Upper lobe of right lung (tissue), 1 donor: ENCODE data around the gene CBLN1. TPM values are rescaled to one million over a fixed set of nuclear protein-coding genes. Genes with fewer than 3 reads are reported as not detected.

ENCODE experiments used
- ATAC-seq: fragments of 200-7000 bp; cut with Tn5 transposase; one replicate; pipeline ENCODE4 v1.9.1; 2020; ENCODE audit warnings: mild to moderate bottlenecking, moderate library complexity
- DNase-seq: peaks from one replicate; pipeline ENCODE4 v3.0.0-alpha.2; 2020
- H3K27ac ChIP-seq: fragments of 200-600 bp; one replicate; pipeline ENCODE4 v1.8.0; 2022
- H3K27me3 ChIP-seq: fragments of 200-600 bp; one replicate; pipeline ENCODE4 v1.8.0; 2022; ENCODE audit warnings: mild to moderate bottlenecking
- H3K36me3 ChIP-seq: fragments of 200-600 bp; one replicate; pipeline ENCODE4 v1.8.0; 2022
- H3K4me1 ChIP-seq: fragments of 200-600 bp; one replicate; pipeline ENCODE4 v1.8.0; 2022
- H3K4me3 ChIP-seq: fragments of 200-600 bp; one replicate; pipeline ENCODE4 v1.8.0; 2022; ENCODE audit warnings: mild to moderate bottlenecking
- H3K9me3 ChIP-seq: fragments of 200-600 bp; one replicate; pipeline ENCODE4 v1.8.0; 2022
- intact Hi-C: fragments of 100-400 bp; cut with DNase I; formaldehyde crosslinking; loops from one replicate; pipeline ENCODE4 v1.11.0; 2022
- total RNA-seq: library from RNA; stranded (reverse); fragmentation: NEBNext Ultra II Directional; extraction: Animal tissue kit (Norgen Biotek cat#: 25700); gene quantifications from one replicate; pipeline ENCODE4 v1.2.1, GENCODE V29; 2021
- TF ChIP-seq, protein P1 (sequence below): fragments of 200-600 bp; IDR thresholded peaks from one replicate; pipeline ENCODE4 v1.8.0; 2022; ENCODE audit warnings: antibody characterized with exemption
- donor health status: DM: no; HTN: yes; CAD: no; lungs with severe emphysema.

CBLN1 gene
- total RNA-seq, 1 donor from 2014 or later, result 0.29 TPM

DNA sequence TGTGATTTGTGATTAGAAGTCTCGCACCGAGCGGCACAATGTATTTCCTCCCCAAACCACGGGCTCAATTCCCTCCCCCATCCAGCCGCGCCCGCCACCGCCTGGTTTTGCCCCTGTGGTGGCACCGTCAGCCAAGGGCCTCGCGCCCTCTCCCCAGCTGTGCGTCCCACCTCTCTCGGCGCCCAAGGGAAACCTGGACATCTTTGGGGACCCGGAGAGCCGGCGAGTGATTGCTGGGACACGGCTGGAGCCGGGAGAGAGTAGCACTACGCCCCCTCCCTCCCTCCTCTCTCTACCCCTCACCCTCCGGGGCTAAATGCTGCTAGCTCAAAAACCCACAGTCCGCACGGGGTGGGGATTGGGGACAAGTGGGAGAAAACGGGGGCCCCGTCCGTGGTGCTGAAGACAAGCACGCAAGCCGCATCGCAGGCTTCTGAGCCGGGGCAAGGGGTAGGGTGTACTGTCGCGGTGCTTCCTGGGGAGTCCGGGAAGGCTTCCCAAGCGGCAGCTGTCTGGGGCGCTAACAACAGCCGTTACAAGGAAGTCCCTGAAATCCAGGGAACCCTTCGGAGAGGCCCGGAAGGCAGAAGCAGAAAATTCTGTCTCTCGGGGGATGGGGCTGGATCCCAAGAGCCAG is 1.4 kb downstream of the CBLN1 start:
- ATAC-seq (no peak), DNase-seq (no peak)
- Histone ChIP-seq H3K4me3 (no peak overlapping the region), H3K4me1 (peaks cover 6% of the 10 kb centered on the region), H3K27me3 (peaks cover 93% of the 10 kb centered on the region), H3K27ac (no peak overlapping the region), H3K36me3 (no peaks in the 10 kb centered on the region), H3K9me3 (no peaks in the 10 kb centered on the region)
- intact Hi-C loops, result no loop called here
- TF ChIP-seq, protein P1, sequence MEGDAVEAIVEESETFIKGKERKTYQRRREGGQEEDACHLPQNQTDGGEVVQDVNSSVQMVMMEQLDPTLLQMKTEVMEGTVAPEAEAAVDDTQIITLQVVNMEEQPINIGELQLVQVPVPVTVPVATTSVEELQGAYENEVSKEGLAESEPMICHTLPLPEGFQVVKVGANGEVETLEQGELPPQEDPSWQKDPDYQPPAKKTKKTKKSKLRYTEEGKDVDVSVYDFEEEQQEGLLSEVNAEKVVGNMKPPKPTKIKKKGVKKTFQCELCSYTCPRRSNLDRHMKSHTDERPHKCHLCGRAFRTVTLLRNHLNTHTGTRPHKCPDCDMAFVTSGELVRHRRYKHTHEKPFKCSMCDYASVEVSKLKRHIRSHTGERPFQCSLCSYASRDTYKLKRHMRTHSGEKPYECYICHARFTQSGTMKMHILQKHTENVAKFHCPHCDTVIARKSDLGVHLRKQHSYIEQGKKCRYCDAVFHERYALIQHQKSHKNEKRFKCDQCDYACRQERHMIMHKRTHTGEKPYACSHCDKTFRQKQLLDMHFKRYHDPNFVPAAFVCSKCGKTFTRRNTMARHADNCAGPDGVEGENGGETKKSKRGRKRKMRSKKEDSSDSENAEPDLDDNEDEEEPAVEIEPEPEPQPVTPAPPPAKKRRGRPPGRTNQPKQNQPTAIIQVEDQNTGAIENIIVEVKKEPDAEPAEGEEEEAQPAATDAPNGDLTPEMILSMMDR, result no peak

GRCh38 chr16:49278944-49279725 is 2.5 kb downstream of the CBLN1 start:
- Histone ChIP-seq H3K4me3 (no peak overlapping the region), H3K27me3 (peaks cover 93% of the 10 kb centered on the region), H3K27ac (no peak overlapping the region), H3K9me3 (no peaks in the 10 kb centered on the region), H3K36me3 (no peaks in the 10 kb centered on the region), H3K4me1 (peaks cover 6% of the 10 kb centered on the region)
- DNase-seq, result no peak
- TF ChIP-seq, protein P1, result no peak
- no peak for ATAC-seq
- intact Hi-C loops, result no loop called here

DNA sequence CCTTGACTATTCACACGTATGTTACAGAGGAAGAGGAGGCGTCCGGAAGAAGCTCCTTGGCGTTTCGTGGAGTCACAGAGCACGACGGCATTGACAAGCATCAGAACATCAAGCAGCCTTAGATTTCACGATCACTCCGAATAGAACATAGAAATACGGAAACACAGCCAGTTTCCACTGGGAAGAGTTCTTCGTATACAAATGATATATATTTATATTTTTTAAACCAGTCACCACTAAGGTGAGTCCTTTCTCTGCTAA is 3.1 kb downstream of the CBLN1 start:
- no peaks in the 10 kb centered on the region for H3K36me3 ChIP-seq
- H3K4me1 ChIP-seq, result peaks cover 6% of the 10 kb centered on the region
- no peak overlapping the region for H3K27ac ChIP-seq
- intact Hi-C loops, result no loop called here
- peaks cover 91% of the 10 kb centered on the region for H3K27me3 ChIP-seq
- H3K9me3 ChIP-seq, result no peaks in the 10 kb centered on the region
- TF ChIP-seq, protein P1, result no peak
- ATAC-seq (no peak), DNase-seq (no peak)
- H3K4me3 ChIP-seq, result no peak overlapping the region

DNA sequence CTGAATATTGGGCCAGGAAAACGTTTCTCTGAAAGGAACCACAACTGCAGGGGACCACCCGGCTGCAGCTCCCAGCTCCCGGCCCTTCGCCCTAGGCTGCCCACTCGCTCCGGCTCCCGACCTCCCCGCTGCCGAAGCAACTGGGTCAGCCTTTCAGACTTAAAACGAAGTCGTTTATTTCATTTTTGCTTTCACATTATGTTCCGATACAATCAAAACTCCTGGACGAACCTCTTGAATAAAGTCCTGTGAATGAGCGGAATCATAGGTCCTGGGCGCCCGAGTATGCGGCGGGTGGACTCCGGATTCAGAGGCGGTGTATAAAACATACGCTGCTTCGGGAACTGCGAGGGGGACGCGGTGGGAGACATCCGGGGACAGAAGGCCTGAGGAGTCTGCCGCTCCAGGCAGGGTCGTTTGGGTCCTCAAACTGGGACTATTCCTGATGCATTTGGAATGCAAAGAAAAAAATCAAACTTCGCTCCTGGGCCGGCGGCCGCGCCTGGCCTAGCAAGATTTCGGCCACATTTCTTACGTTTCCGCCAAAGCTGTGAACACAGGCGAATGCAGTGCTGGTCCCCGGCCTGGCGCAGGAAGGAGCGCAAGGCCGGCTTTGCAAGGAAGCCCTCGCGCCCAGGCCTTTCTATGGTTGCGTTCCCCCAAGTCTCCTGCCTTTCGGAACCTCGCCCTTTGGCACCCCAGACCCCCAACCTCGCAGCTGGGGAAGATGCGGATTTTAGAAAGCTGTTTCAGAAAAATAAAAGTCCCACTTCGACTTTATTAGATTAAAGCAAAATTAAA is 3.7 kb downstream of the CBLN1 start:
- DNase-seq (no peak), ATAC-seq (no peak)
- intact Hi-C loops, result no loop called here
- Histone ChIP-seq H3K4me1 (peaks cover 3% of the 10 kb centered on the region), H3K27me3 (peaks cover 86% of the 10 kb centered on the region), H3K36me3 (no peaks in the 10 kb centered on the region), H3K4me3 (no peak overlapping the region), H3K9me3 (no peaks in the 10 kb centered on the region), H3K27ac (no peak overlapping the region)
- TF ChIP-seq, protein P1, result no peak

DNA sequence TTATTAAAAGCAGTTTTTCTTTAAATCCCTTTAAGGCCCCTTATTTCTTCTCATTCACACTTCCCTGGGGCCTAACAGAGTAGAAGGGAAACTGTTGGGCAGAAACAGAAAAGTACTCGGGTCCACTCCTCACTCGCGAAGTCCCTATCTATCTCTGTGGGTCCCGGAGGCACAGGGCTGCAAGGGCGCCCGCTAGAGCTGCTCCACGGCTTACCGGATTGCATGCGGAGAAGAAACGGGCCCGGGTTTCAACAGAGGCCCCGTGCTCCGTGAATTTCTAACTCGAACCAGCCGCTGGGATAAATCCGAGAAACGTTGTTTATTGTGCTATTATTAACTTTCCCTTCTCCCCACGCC is 4.3 kb downstream of the CBLN1 start:
- Histone ChIP-seq H3K36me3 (no peaks in the 10 kb centered on the region), H3K4me3 (no peak overlapping the region), H3K4me1 (no peaks in the 10 kb centered on the region), H3K27me3 (peaks cover 86% of the 10 kb centered on the region), H3K27ac (no peak overlapping the region), H3K9me3 (no peaks in the 10 kb centered on the region)
- ATAC-seq, result no peak
- no peak for DNase-seq
- TF ChIP-seq, protein P1, result no peak
- intact Hi-C loops, result no loop called here
